ENCODE measurements around the gene C22orf39.

DNA sequence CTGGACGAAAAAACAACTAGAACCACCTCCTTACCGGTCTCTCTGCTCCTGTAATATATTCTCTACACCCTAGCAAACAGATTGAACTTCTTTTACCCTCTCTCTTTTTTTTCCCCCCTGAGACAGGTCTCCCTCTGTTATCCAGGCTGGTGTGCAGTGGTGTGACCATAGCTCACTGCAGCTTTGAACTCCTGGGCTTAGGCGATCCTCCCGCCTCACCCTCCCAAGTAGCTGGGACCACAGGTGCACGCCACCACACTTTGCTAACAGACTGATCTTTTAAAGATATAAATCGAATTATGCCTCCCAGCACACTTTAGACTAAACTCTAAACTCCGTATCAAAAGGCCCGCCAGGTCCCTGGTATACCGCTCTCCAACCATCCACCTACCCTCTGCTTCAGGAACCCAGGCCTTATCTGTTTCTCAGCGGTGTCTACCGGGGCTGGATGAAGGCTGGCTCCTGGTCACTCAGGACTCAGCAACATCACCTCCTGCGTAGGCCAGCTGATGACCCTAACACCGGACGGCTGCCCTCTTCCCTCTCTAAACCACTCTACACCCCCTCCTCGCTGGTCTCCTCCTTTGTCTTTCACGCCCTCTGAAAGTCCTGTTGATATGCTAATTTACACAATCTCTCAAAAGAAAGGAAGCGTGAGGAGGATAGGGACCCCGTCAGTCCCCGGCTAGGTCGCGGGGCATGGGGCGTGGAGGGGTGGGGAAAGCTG, 745 bp downstream of the C22orf39 start:
- TF ChIP-seq POLR2A (IDR thresholded peaks at IDR 0.05; ENCODE audit: low read depth, low read length) (no peak), POLR2AphosphoS5 (IDR thresholded peaks at IDR 0.05; ENCODE audit: low read depth, low read length) (no peak), TAF1 (IDR thresholded peaks at IDR 0.05; ENCODE audit: low read depth, low read length) (no peak)
